ENCODE measurements around the gene RPS6KA2. TPM values are rescaled to one million over a fixed set of nuclear protein-coding genes. Genes with fewer than 3 reads are reported as not detected.
A peak's percentile ranks its signal among the peaks of the same experiment; 100 is the strongest.

The RPS6KA2 gene
- total RNA-seq, 1 experiment from 2014 or later, result 12.3 TPM

DNA sequence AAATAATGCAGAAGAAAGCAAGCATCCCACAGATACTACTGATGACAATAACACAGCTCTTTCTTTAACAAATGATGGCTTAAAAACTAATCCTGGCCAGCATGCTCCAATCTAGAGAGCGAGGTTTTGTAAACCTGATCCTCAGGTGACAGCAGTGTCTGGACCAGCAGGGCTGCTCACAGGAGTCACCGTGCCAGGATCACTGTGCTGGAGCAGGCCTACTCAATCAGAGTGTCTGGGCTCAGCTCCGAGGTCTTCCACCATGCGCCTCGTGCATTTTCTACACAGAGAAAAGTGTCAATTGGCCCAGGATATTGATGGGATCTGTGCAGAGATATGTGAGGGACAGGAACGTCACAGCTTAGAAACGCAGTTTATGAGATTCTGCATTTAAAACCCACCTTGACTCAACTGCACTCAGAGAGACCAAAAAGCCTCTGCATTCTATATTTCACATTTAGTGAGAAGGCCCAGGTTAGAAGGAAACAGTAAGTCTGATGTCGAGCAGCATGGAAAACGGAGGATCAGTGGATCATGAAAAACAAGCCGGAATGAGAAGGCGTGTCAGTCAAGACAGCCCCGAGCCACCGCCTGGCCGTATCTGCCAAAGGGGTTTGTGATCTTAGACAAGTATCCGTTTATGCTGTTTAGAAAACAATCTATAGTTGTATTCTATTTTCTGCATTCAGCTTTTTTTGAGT lies 48.4 kb downstream of the RPS6KA2 start:
- H2BK15ac ChIP-seq (ENCODE audit: low read depth, low read length), result no peak overlapping the region
- no peaks in the 10 kb centered on the region for H4K20me1 ChIP-seq (ENCODE audit: control insufficient read depth, insufficient read depth, insufficient read length)
- Mint-ChIP-seq H3K27me3 (ENCODE audit: low read depth) (no peaks in the 10 kb centered on the region), H3K9me3 (peaks cover 20 to 32% of the 10 kb centered on the region in 2 experiments), H3K27ac (no peak overlapping the region; a peak in 1 of 7 replicates), H3K36me3 (ENCODE audit: insufficient read depth in 1 of 3, low read depth in 3 of 3) (peaks cover 21 to 31% (median 28%) of the 10 kb centered on the region in 3 experiments), H3K4me1 (peaks cover 7 to 13% of the 10 kb centered on the region in 2 experiments), H3K4me3 (no peak overlapping the region)
- no peaks in the 10 kb centered on the region for H3K9me3 ChIP-seq (ENCODE audit: control insufficient read depth, low read depth, low read length)
- no peak overlapping the region for H2AK5ac ChIP-seq (ENCODE audit: insufficient read length, low read length)
- no peak overlapping the region for H2BK20ac ChIP-seq (ENCODE audit: low read depth, low read length, poor library complexity, severe bottlenecking)
- no peaks in the 10 kb centered on the region for H3K27me3 ChIP-seq (ENCODE audit: insufficient read depth, low read length)
- H4K5ac ChIP-seq (ENCODE audit: insufficient read length, low read depth, low read length), result no peak overlapping the region
- H3K14ac ChIP-seq (ENCODE audit: insufficient read depth, low read length), result no peak overlapping the region
- no peak overlapping the region for H3K56ac ChIP-seq (ENCODE audit: insufficient read length, low read depth, low read length)
- H3K27ac ChIP-seq (ENCODE audit: insufficient read length, low read depth, low read length), result no peak overlapping the region
- peaks cover 3% of the 10 kb centered on the region; the same call in 1 of the 2 replicates for H3K4me1 ChIP-seq (ENCODE audit: insufficient read depth, low read length)
- no peak overlapping the region for H3K4ac ChIP-seq (ENCODE audit: low read depth, low read length)
- no peak overlapping the region for H2BK5ac ChIP-seq (ENCODE audit: insufficient read length, low read length)
- H4K8ac ChIP-seq (replicated peaks; ENCODE audit: insufficient read length, low read depth, low read length), result no peak overlapping the region
- TF ChIP-seq, protein P1, sequence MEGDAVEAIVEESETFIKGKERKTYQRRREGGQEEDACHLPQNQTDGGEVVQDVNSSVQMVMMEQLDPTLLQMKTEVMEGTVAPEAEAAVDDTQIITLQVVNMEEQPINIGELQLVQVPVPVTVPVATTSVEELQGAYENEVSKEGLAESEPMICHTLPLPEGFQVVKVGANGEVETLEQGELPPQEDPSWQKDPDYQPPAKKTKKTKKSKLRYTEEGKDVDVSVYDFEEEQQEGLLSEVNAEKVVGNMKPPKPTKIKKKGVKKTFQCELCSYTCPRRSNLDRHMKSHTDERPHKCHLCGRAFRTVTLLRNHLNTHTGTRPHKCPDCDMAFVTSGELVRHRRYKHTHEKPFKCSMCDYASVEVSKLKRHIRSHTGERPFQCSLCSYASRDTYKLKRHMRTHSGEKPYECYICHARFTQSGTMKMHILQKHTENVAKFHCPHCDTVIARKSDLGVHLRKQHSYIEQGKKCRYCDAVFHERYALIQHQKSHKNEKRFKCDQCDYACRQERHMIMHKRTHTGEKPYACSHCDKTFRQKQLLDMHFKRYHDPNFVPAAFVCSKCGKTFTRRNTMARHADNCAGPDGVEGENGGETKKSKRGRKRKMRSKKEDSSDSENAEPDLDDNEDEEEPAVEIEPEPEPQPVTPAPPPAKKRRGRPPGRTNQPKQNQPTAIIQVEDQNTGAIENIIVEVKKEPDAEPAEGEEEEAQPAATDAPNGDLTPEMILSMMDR (conservative IDR thresholded peaks at IDR 0.05), result no peak
- H3K9ac ChIP-seq (ENCODE audit: extremely low read depth, insufficient read length, low read length), result no peak overlapping the region
- no peak overlapping the region for H2BK120ac ChIP-seq (ENCODE audit: low read depth, low read length, poor library complexity, severe bottlenecking)
- H3K79me2 ChIP-seq (ENCODE audit: insufficient read depth, low read length), result no peaks in the 10 kb centered on the region; the same call in 1 of the 2 replicates
- H2AFZ ChIP-seq (ENCODE audit: low read length), result no peak overlapping the region
- H3K79me1 ChIP-seq (ENCODE audit: insufficient read depth, low read depth, low read length, poor library complexity, severe bottlenecking), result no peaks in the 10 kb centered on the region
- H3K23me2 ChIP-seq (ENCODE audit: insufficient read length, low read depth, low read length, poor library complexity, severe bottlenecking), result no peaks in the 10 kb centered on the region
- H3T11ph ChIP-seq (ENCODE audit: low read length), result no peak overlapping the region
- WGBS (ENCODE audit: extremely low coverage, insufficient read length, low lambda C conversion rate), result no CpG with 5 or more reads among the region's 15 CpGs
- no peak overlapping the region for H3K23ac ChIP-seq (ENCODE audit: insufficient read length, low read depth, low read length)
- DNase-seq, result peak; percentile 10
- no peak overlapping the region for H3K4me2 ChIP-seq (ENCODE audit: insufficient read depth, insufficient read length, low read length)
- H4K91ac ChIP-seq (ENCODE audit: insufficient read length, low read depth, low read length), result no peak overlapping the region
- no peak overlapping the region for H3K18ac ChIP-seq (ENCODE audit: insufficient read length, low read depth, low read length)
- H2BK12ac ChIP-seq (ENCODE audit: insufficient read length, low read depth, low read length), result no peak overlapping the region
